CD14-positive monocyte (primary cell): Measurements from ENCODE around the gene ITPR3. TPM values are rescaled to one million over a fixed set of nuclear protein-coding genes. Genes with fewer than 3 reads are reported as not detected.
A peak's percentile ranks its signal among the peaks of the same experiment; 100 is the strongest.

ENCODE experiments used
- DNase-seq, 3 donors: peaks; one replicate each; pipeline ENCODE4 v3.0.0-alpha.2; 2011 to 2022
- H2AFZ ChIP-seq: 2 replicates; pipeline ENCODE4 v1.6.0; 2012; ENCODE audit warnings: mild to moderate bottlenecking, low read depth, low read length, inconsistent platforms; ENCODE audit not compliant: insufficient read depth, poor library complexity, severe bottlenecking
- H3K27ac ChIP-seq, 2 donors: 1 replicate in 1 of 2; 2 replicates in 1 of 2; pipeline ENCODE4 v1.5.1; 2012 to 2013; ENCODE audit warnings: low read length in 2 of 2, control low read depth in 1 of 2, inconsistent platforms in 1 of 2, low read depth in 1 of 2, mild to moderate bottlenecking in 1 of 2
- H3K27me3 ChIP-seq, 2 donors: one replicate each; pipeline versions ENCODE4 v1.6.0 to v1.6.1; 2011 to 2013; ENCODE audit warnings: low read length in 2 of 2; ENCODE audit not compliant: control insufficient read depth in 2 of 2, insufficient read depth in 2 of 2
- H3K36me3 ChIP-seq, 2 donors: replicated peaks in 1 of 2; 1 replicate in 1 of 2; 2 replicates in 1 of 2; pipeline versions ENCODE4 v1.5.1 to v1.6.1; 2012 to 2013; ENCODE audit warnings: low read length in 2 of 2, control low read depth in 1 of 2, inconsistent platforms in 1 of 2, mild to moderate bottlenecking in 1 of 2; ENCODE audit not compliant: insufficient read depth in 2 of 2, control insufficient read depth in 1 of 2
- H3K4me1 ChIP-seq, 2 donors: 1 replicate in 1 of 2; 2 replicates in 1 of 2; pipeline versions ENCODE4 v1.5.1 to v1.6.1; 2012 to 2013; ENCODE audit warnings: low read length in 2 of 2, control low read depth in 1 of 2, inconsistent platforms in 1 of 2, mild to moderate bottlenecking in 1 of 2, moderate library complexity in 1 of 2; ENCODE audit not compliant: insufficient read depth in 2 of 2, control insufficient read depth in 1 of 2
- H3K4me2 ChIP-seq: replicated peaks from 2 replicates; pipeline ENCODE3; 2012; ENCODE audit warnings: low read length, moderate library complexity, mild to moderate bottlenecking; ENCODE audit not compliant: poor library complexity, severe bottlenecking; ENCODE audit errors: extremely low read depth
- H3K4me3 ChIP-seq, 3 experiments: fragments of 200-600 bp in 1 of 3; sonication (generic) in 1 of 3; replicated peaks in 1 of 3; 1 replicate in 2 of 3; 2 replicates in 1 of 3; pipeline ENCODE4 v1.5.1; 2011 to 2013; ENCODE audit warnings: low read length in 3 of 3, mild to moderate bottlenecking in 3 of 3, control low read depth in 2 of 3, low read depth in 2 of 3, inconsistent platforms in 1 of 3, moderate library complexity in 1 of 3
- H3K79me2 ChIP-seq: 2 replicates; pipeline ENCODE4 v1.6.0; 2012; ENCODE audit warnings: mild to moderate bottlenecking, control low read depth, inconsistent platforms, low read length, moderate library complexity; ENCODE audit not compliant: insufficient read depth
- H3K9ac ChIP-seq: 2 replicates; pipeline ENCODE4 v1.6.0; 2017; ENCODE audit warnings: low read length, mild to moderate bottlenecking; ENCODE audit not compliant: insufficient read depth, poor library complexity, severe bottlenecking
- H3K9me3 ChIP-seq, 2 donors: replicated peaks in 1 of 2; 1 replicate in 1 of 2; 2 replicates in 1 of 2; pipeline versions ENCODE4 v1.5.1 to v1.6.1; 2012 to 2013; ENCODE audit warnings: low read length in 2 of 2, control low read depth in 1 of 2; ENCODE audit not compliant: control insufficient read depth in 1 of 2, insufficient read depth in 1 of 2
- H4K20me1 ChIP-seq: 2 replicates; pipeline ENCODE4 v1.6.0; 2012; ENCODE audit warnings: mild to moderate bottlenecking, low read length, control low read depth, moderate library complexity; ENCODE audit not compliant: insufficient read depth
- H3K27ac Mint-ChIP-seq, 7 donors: one replicate each; pipeline ENCODE4 v1.8.0; 2020; ENCODE audit warnings: mild to moderate bottlenecking in 7 of 7, mixed read lengths in 7 of 7, moderate library complexity in 6 of 7, inconsistent platforms in 2 of 7
- H3K27me3 Mint-ChIP-seq, 3 donors: one replicate each; pipeline ENCODE4 v1.8.0; 2021 to 2022; ENCODE audit warnings: low read depth in 3 of 3, mild to moderate bottlenecking in 3 of 3, mixed read lengths in 3 of 3, moderate library complexity in 3 of 3, inconsistent platforms in 1 of 3
- H3K36me3 Mint-ChIP-seq, 2 donors: one replicate each; pipeline ENCODE4 v1.8.0; 2020; ENCODE audit warnings: mixed read lengths in 2 of 2, inconsistent platforms in 1 of 2, mild to moderate bottlenecking in 1 of 2
- H3K4me1 Mint-ChIP-seq: one replicate; pipeline ENCODE4 v1.8.0; 2020; ENCODE audit warnings: mild to moderate bottlenecking, mixed read lengths
- H3K4me3 Mint-ChIP-seq, 2 donors: one replicate each; pipeline ENCODE4 v1.8.0; 2020; ENCODE audit warnings: mild to moderate bottlenecking in 2 of 2, mixed read lengths in 2 of 2, moderate library complexity in 1 of 2
- H3K9me3 Mint-ChIP-seq, 7 donors: one replicate each; pipeline ENCODE4 v1.8.0; 2020 to 2022; ENCODE audit warnings: mixed read lengths in 7 of 7, mild to moderate bottlenecking in 6 of 7, moderate library complexity in 6 of 7, inconsistent platforms in 2 of 7
- CTCF ChIP-seq: fragments of 200-600 bp; IDR thresholded peaks from one replicate; pipeline ENCODE4 v1.8.0; 2022; ENCODE audit warnings: antibody characterized with exemption, mild to moderate bottlenecking
- WGBS: methylation state at CpG from one replicate; pipeline ENCODE4 v1.1.5; 2013; ENCODE audit warnings: missing lambda C conversion rate; ENCODE audit not compliant: insufficient coverage; 5-methylcytosine and 5-hydroxymethylcytosine counted together
- intact Hi-C, 2 donors: fragments of 100-400 bp; cut with micrococcal nuclease; formaldehyde crosslinking; loops; one replicate each; pipeline versions ENCODE4 v1.15.0 to v1.15.1; 2023
- polyA plus RNA-seq, 3 donors: library from polyadenylated mRNA; depleted of rRNA in 1 of 3; unstranded in 2 of 3; stranded (reverse) in 1 of 3; fragments of 300-500 nt in 2 of 3; fragments of >200 nt in 1 of 3; fragmentation: Illumina TruSeq in 2 of 3; gene quantifications; 1 replicate in 2 of 3; 2 replicates in 1 of 3; pipeline ENCODE4 v1.2.3, GENCODE V29; 2012 to 2021

ITPR3 gene
- polyA plus RNA-seq, 3 donors = 1.8 TPM; not detected in 2

- Histone ChIP-seq H3K4me2 (peak overlapping the region; percentile 69), H3K79me2 (no peaks in the 10 kb centered on the region), H3K9ac (no peak overlapping the region), H3K27me3 (peaks cover 7 to 28% of the 10 kb centered on the region in 2 donors), H3K9me3 (no peaks in the 10 kb centered on the region), H4K20me1 (no peaks in the 10 kb centered on the region), H3K4me1 (peaks cover 15 to 21% of the 10 kb centered on the region in 2 donors), H3K36me3 (no peaks in the 10 kb centered on the region), H3K27ac (no peak overlapping the region), H3K4me3 (peak overlapping the region; percentile 9 to 65 (median 25)), H2AFZ (peak overlapping the region; percentile 72)
- peaks cover 2 to 15% (median 5%) of the 10 kb centered on the region in 7 donors for H3K9me3 Mint-ChIP-seq
- H3K27me3 Mint-ChIP-seq = peaks cover 33 to 39% (median 36%) of the 10 kb centered on the region in 3 donors
- peaks cover 9 to 14% of the 10 kb centered on the region in 2 donors for H3K36me3 Mint-ChIP-seq
- no peak for DNase-seq
- intact Hi-C loops = no loop called here
- no peak for TF ChIP-seq CTCF
- 14% methylated on average over 8 of the region's 15 CpGs for WGBS
- H3K27ac Mint-ChIP-seq = peak overlapping the region in 1 of 7 donors; percentile 81
- peaks cover 18% of the 10 kb centered on the region for H3K4me1 Mint-ChIP-seq
- peak overlapping the region; percentile 82 to 88 for H3K4me3 Mint-ChIP-seq
Measured at GRCh38 chr6:33634161-33634727, 13.1 kb downstream of the ITPR3 start.

GRCh38 chr6:33634946-33635345 lies 13.8 kb downstream of the ITPR3 start:
- H3K9ac ChIP-seq = no peak overlapping the region
- H3K27ac Mint-ChIP-seq = no peak overlapping the region
- H3K79me2 ChIP-seq = no peaks in the 10 kb centered on the region

More at GRCh38 chr6:33634946-33635345, 13.8 kb downstream of the ITPR3 start:
- Mint-ChIP-seq H3K9me3 (peaks cover 2 to 15% (median 5%) of the 10 kb centered on the region in 7 donors), H3K27me3 (peaks cover 33 to 40% (median 39%) of the 10 kb centered on the region in 3 donors), H3K4me3 (peak overlapping the region in 1 of 2 donors; percentile 88), H3K36me3 (peaks cover 9 to 14% of the 10 kb centered on the region in 2 donors), H3K4me1 (peaks cover 18% of the 10 kb centered on the region)
- intact Hi-C loops = no loop called here
- DNase-seq = no peak
- Histone ChIP-seq H2AFZ (no peak overlapping the region), H3K27ac (no peak overlapping the region), H3K36me3 (no peaks in the 10 kb centered on the region), H3K4me1 (peaks cover 15 to 21% of the 10 kb centered on the region in 2 donors), H3K9me3 (no peaks in the 10 kb centered on the region), H4K20me1 (no peaks in the 10 kb centered on the region), H3K4me3 (no peak overlapping the region), H3K4me2 (no peak overlapping the region), H3K27me3 (peaks cover 7 to 28% of the 10 kb centered on the region in 2 donors)
- no peak for TF ChIP-seq CTCF
- WGBS = 92% methylated on average over 2 of the region's 8 CpGs
